Measurements from ENCODE around the gene ANTXR1. TPM values are rescaled to one million over a fixed set of nuclear protein-coding genes. Genes with fewer than 3 reads are reported as not detected.

The ANTXR1 gene
- total RNA-seq, 2 donors from 2014 or later: not detected

- Mint-ChIP-seq H3K9me3 (no peaks in the 10 kb centered on the region), H3K36me3 (no peaks in the 10 kb centered on the region), H3K27ac (no peak overlapping the region)
- ATAC-seq (no peak), DNase-seq (ENCODE audit: low spot score in 2 of 2) (no peak)
Observed at GRCh38 chr2:69205076-69205475, 192.1 kb downstream of the ANTXR1 start.

- Mint-ChIP-seq H3K36me3 (no peaks in the 10 kb centered on the region), H3K27ac (no peak overlapping the region), H3K9me3 (no peaks in the 10 kb centered on the region)
- ATAC-seq: no peak
- DNase-seq (ENCODE audit: low spot score in 2 of 2): no peak
Observed at GRCh38 chr2:69205491-69205890, 192.5 kb downstream of the ANTXR1 start.

- ATAC-seq (no peak), DNase-seq (ENCODE audit: low spot score in 2 of 2) (no peak)
- H3K27ac Mint-ChIP-seq: no peak overlapping the region
- no peaks in the 10 kb centered on the region for H3K36me3 Mint-ChIP-seq
- H3K9me3 Mint-ChIP-seq: no peaks in the 10 kb centered on the region
Observed at GRCh38 chr2:69208023-69208595, 195.1 kb downstream of the ANTXR1 start.

GRCh38 chr2:69209482-69209881 lies 196.5 kb downstream of the ANTXR1 start:
- Mint-ChIP-seq H3K36me3 (no peaks in the 10 kb centered on the region), H3K9me3 (no peaks in the 10 kb centered on the region), H3K27ac (no peak overlapping the region)
- no peak for ATAC-seq
- no peak for DNase-seq (ENCODE audit: low spot score in 2 of 2)

GRCh38 chr2:69210385-69210784 lies 197.4 kb downstream of the ANTXR1 start:
- DNase-seq (ENCODE audit: low spot score in 2 of 2) (no peak), ATAC-seq (no peak)
- no peaks in the 10 kb centered on the region for H3K9me3 Mint-ChIP-seq
- H3K27ac Mint-ChIP-seq: no peak overlapping the region
- H3K36me3 Mint-ChIP-seq: no peaks in the 10 kb centered on the region

- Mint-ChIP-seq H3K36me3 (no peaks in the 10 kb centered on the region), H3K27ac (no peak overlapping the region), H3K9me3 (no peaks in the 10 kb centered on the region)
- DNase-seq (ENCODE audit: low spot score in 2 of 2) (no peak), ATAC-seq (no peak)
Observed at GRCh38 chr2:69211048-69211447, 198.1 kb downstream of the ANTXR1 start.

GRCh38 chr2:69211686-69212085 lies 198.7 kb downstream of the ANTXR1 start:
- Mint-ChIP-seq H3K36me3 (no peaks in the 10 kb centered on the region), H3K27ac (no peak overlapping the region), H3K9me3 (no peaks in the 10 kb centered on the region)
- DNase-seq (ENCODE audit: low spot score in 2 of 2): no peak
- no peak for ATAC-seq

GRCh38 chr2:69212238-69213028 lies 199.5 kb downstream of the ANTXR1 start:
- DNase-seq (ENCODE audit: low spot score in 2 of 2): no peak
- H3K36me3 Mint-ChIP-seq: no peaks in the 10 kb centered on the region
- ATAC-seq: no peak
- H3K27ac Mint-ChIP-seq: no peak overlapping the region
- H3K9me3 Mint-ChIP-seq: no peaks in the 10 kb centered on the region

GRCh38 chr2:69213201-69213600 lies 200.2 kb downstream of the ANTXR1 start:
- DNase-seq (ENCODE audit: low spot score in 2 of 2): no peak
- Mint-ChIP-seq H3K9me3 (no peaks in the 10 kb centered on the region), H3K36me3 (no peaks in the 10 kb centered on the region), H3K27ac (no peak overlapping the region)
- ATAC-seq: no peak

- DNase-seq (ENCODE audit: low spot score in 2 of 2): no peak
Observed at GRCh38 chr2:69213782-69214181, 200.8 kb downstream of the ANTXR1 start.

GRCh38 chr2:69214898-69215297 lies 201.9 kb downstream of the ANTXR1 start:
- ATAC-seq (no peak), DNase-seq (ENCODE audit: low spot score in 2 of 2) (no peak)
- Mint-ChIP-seq H3K9me3 (no peaks in the 10 kb centered on the region), H3K36me3 (no peaks in the 10 kb centered on the region), H3K27ac (peak overlapping the region in 1 of 2 donors; percentile 51)

More at GRCh38 chr2:69213782-69214181, 200.8 kb downstream of the ANTXR1 start:
- Mint-ChIP-seq H3K36me3 (no peaks in the 10 kb centered on the region), H3K27ac (no peak overlapping the region), H3K9me3 (no peaks in the 10 kb centered on the region)
- ATAC-seq: no peak

GRCh38 chr2:69216535-69217332 lies 203.8 kb downstream of the ANTXR1 start:
- no peaks in the 10 kb centered on the region for H3K36me3 Mint-ChIP-seq
- ATAC-seq: no peak
- H3K27ac Mint-ChIP-seq: no peak overlapping the region
- H3K9me3 Mint-ChIP-seq: no peaks in the 10 kb centered on the region
- no peak for DNase-seq (ENCODE audit: low spot score in 2 of 2)

- H3K36me3 Mint-ChIP-seq: no peaks in the 10 kb centered on the region
- DNase-seq (ENCODE audit: low spot score in 2 of 2): no peak
- no peak overlapping the region for H3K27ac Mint-ChIP-seq
- no peaks in the 10 kb centered on the region for H3K9me3 Mint-ChIP-seq
- ATAC-seq: no peak
Observed at GRCh38 chr2:69217333-69218080, 204.5 kb downstream of the ANTXR1 start.

GRCh38 chr2:69221512-69221911 lies 208.5 kb downstream of the ANTXR1 start:
- no peaks in the 10 kb centered on the region for H3K36me3 Mint-ChIP-seq
- ATAC-seq (no peak), DNase-seq (ENCODE audit: low spot score in 2 of 2) (no peak)
- no peaks in the 10 kb centered on the region for H3K9me3 Mint-ChIP-seq
- no peak overlapping the region for H3K27ac Mint-ChIP-seq

- Mint-ChIP-seq H3K36me3 (no peaks in the 10 kb centered on the region), H3K9me3 (no peaks in the 10 kb centered on the region), H3K27ac (no peak overlapping the region)
- ATAC-seq: no peak
- DNase-seq (ENCODE audit: low spot score in 2 of 2): no peak
Observed at GRCh38 chr2:69221960-69222751, 209.2 kb downstream of the ANTXR1 start.

- DNase-seq (ENCODE audit: low spot score in 2 of 2) (no peak), ATAC-seq (no peak)
- H3K9me3 Mint-ChIP-seq: no peaks in the 10 kb centered on the region
- H3K36me3 Mint-ChIP-seq: no peaks in the 10 kb centered on the region
- H3K27ac Mint-ChIP-seq: no peak overlapping the region
Observed at GRCh38 chr2:69222953-69223658, 210.1 kb downstream of the ANTXR1 start.
